RWPE1 (cell line): ENCODE measurements around the gene AGXT2.
A peak's percentile ranks its signal among the peaks of the same experiment; 100 is the strongest.
"Not testable (repeated sequence)": the region's sequence is repeated elsewhere in the genome, so short reads cannot be mapped to it uniquely, and the experiment has no call there.

Experiments used
- CTCF ChIA-PET: fragments of 350-600 bp; sonication (Branson Sonifier 250); formaldehyde crosslinking; extraction: SDS; loops from one replicate; lab custom pipeline; 2021; lab: Yijun Ruan, JAX
- POLR2A ChIA-PET: fragments of 400-600 bp; formaldehyde crosslinking; extraction: SDS; loops from one replicate; lab custom pipeline; 2020; ENCODE audit warnings: antibody characterized with exemption; ENCODE audit not compliant: low non-redundant PET; lab: Yijun Ruan, JAX
- DNase-seq: peaks from one replicate; pipeline ENCODE4 v3.0.0; 2012; ENCODE audit warnings: low spot score
- H3K27ac ChIP-seq: fragments of 450-650 bp; 2 replicates; pipeline ENCODE4 v1.5.1; 2017
- TF ChIP-seq, protein P1 (sequence below): fragments of 450-650 bp; conservative IDR thresholded peaks from 2 replicates; pipeline ENCODE4 v1.5.1; 2017; ENCODE audit warnings: low read depth, mild to moderate bottlenecking

The AGXT2 gene

GRCh38 chr5:34976347-34976746, 71.4 kb downstream of the AGXT2 start:
- no peak for DNase-seq
- POLR2A ChIA-PET: no interaction called here
- TF ChIP-seq, protein P1, sequence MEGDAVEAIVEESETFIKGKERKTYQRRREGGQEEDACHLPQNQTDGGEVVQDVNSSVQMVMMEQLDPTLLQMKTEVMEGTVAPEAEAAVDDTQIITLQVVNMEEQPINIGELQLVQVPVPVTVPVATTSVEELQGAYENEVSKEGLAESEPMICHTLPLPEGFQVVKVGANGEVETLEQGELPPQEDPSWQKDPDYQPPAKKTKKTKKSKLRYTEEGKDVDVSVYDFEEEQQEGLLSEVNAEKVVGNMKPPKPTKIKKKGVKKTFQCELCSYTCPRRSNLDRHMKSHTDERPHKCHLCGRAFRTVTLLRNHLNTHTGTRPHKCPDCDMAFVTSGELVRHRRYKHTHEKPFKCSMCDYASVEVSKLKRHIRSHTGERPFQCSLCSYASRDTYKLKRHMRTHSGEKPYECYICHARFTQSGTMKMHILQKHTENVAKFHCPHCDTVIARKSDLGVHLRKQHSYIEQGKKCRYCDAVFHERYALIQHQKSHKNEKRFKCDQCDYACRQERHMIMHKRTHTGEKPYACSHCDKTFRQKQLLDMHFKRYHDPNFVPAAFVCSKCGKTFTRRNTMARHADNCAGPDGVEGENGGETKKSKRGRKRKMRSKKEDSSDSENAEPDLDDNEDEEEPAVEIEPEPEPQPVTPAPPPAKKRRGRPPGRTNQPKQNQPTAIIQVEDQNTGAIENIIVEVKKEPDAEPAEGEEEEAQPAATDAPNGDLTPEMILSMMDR: no peak
- CTCF ChIA-PET: no interaction called here
- no peak overlapping the region for H3K27ac ChIP-seq

- DNase-seq, H3K27ac ChIP-seq, POLR2A ChIA-PET: not testable (repeated sequence)
- CTCF ChIA-PET: interaction anchor here (0.7 kb wide), 1 partner anchor 208 kb away, joined by 3 read pairs; no protein-coding TSS in a partner anchor
Measured at GRCh38 chr5:34971655-34972054, 76.1 kb downstream of the AGXT2 start.

GRCh38 chr5:34970552-34970951, 77.2 kb downstream of the AGXT2 start:
- CTCF ChIA-PET: interaction anchor here (0.6 kb wide), 1 partner anchor 33 kb away, joined by 4 read pairs; no protein-coding TSS in a partner anchor
- POLR2A ChIA-PET: no interaction called here
- DNase-seq: no peak
- TF ChIP-seq, protein P1: no peak
- H3K27ac ChIP-seq: no peak overlapping the region

- POLR2A ChIA-PET: no interaction called here
- TF ChIP-seq, protein P1: no peak
- DNase-seq: no peak
- no peak overlapping the region for H3K27ac ChIP-seq
- CTCF ChIA-PET: no interaction called here
Measured at GRCh38 chr5:34968258-34968657, 79.5 kb downstream of the AGXT2 start.

- POLR2A ChIA-PET: no interaction called here
- DNase-seq: no peak
- no peak overlapping the region for H3K27ac ChIP-seq
- TF ChIP-seq, protein P1: no peak
- CTCF ChIA-PET: no interaction called here
Measured at GRCh38 chr5:34967540-34967939, 80.2 kb downstream of the AGXT2 start.

GRCh38 chr5:34959323-34959722, 88.4 kb downstream of the AGXT2 start:
- DNase-seq: peak; percentile 19

More at GRCh38 chr5:34959323-34959722, 88.4 kb downstream of the AGXT2 start:
- POLR2A ChIA-PET: no interaction called here
- CTCF ChIA-PET: interaction anchor here (0.6 to 0.9 kb wide), 3 partner anchors 9 to 1537 kb away, joined by 3 read pairs; no protein-coding TSS in a partner anchor
- H3K27ac ChIP-seq: no peak overlapping the region
- TF ChIP-seq, protein P1: no peak
